ENCODE measurements around the gene CHMP4B. TPM values are rescaled to one million over a fixed set of nuclear protein-coding genes. Genes with fewer than 3 reads are reported as not detected.

Gene CHMP4B
- total RNA-seq, 1 donor from 2014 or later = 46.4 TPM

GRCh38 chr20:33827109-33827508, 16.0 kb downstream of the CHMP4B start:
- H3K27me3 Mint-ChIP-seq (ENCODE audit: unreplicated experiment) = no peaks in the 10 kb centered on the region
- no peak for DNase-seq
- peaks cover 46% of the 10 kb centered on the region for H3K4me1 Mint-ChIP-seq (ENCODE audit: low read depth, unreplicated experiment)
- H3K9me3 Mint-ChIP-seq (ENCODE audit: unreplicated experiment) = peaks cover 10% of the 10 kb centered on the region
- no peaks in the 10 kb centered on the region for H3K36me3 Mint-ChIP-seq (ENCODE audit: unreplicated experiment)
- no peak overlapping the region for H3K4me3 Mint-ChIP-seq (ENCODE audit: unreplicated experiment)
- TF ChIP-seq, protein P1, sequence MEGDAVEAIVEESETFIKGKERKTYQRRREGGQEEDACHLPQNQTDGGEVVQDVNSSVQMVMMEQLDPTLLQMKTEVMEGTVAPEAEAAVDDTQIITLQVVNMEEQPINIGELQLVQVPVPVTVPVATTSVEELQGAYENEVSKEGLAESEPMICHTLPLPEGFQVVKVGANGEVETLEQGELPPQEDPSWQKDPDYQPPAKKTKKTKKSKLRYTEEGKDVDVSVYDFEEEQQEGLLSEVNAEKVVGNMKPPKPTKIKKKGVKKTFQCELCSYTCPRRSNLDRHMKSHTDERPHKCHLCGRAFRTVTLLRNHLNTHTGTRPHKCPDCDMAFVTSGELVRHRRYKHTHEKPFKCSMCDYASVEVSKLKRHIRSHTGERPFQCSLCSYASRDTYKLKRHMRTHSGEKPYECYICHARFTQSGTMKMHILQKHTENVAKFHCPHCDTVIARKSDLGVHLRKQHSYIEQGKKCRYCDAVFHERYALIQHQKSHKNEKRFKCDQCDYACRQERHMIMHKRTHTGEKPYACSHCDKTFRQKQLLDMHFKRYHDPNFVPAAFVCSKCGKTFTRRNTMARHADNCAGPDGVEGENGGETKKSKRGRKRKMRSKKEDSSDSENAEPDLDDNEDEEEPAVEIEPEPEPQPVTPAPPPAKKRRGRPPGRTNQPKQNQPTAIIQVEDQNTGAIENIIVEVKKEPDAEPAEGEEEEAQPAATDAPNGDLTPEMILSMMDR (IDR thresholded peaks at IDR 0.05; ENCODE audit: partially characterized antibody, unreplicated experiment) = no peak
- no peak overlapping the region for H3K27ac Mint-ChIP-seq (ENCODE audit: unreplicated experiment)

- no peak overlapping the region for H3K4me3 Mint-ChIP-seq (ENCODE audit: unreplicated experiment)
- H3K27me3 Mint-ChIP-seq (ENCODE audit: unreplicated experiment) = no peaks in the 10 kb centered on the region
- TF ChIP-seq, protein P1 (IDR thresholded peaks at IDR 0.05; ENCODE audit: partially characterized antibody, unreplicated experiment) = no peak
- peaks cover 10% of the 10 kb centered on the region for H3K9me3 Mint-ChIP-seq (ENCODE audit: unreplicated experiment)
- peak overlapping the region; percentile 49 for H3K27ac Mint-ChIP-seq (ENCODE audit: unreplicated experiment)
- no peak for DNase-seq
- peaks cover 46% of the 10 kb centered on the region for H3K4me1 Mint-ChIP-seq (ENCODE audit: low read depth, unreplicated experiment)
- no peaks in the 10 kb centered on the region for H3K36me3 Mint-ChIP-seq (ENCODE audit: unreplicated experiment)
Measured at GRCh38 chr20:33827634-33828325, 16.6 kb downstream of the CHMP4B start.

GRCh38 chr20:33828326-33828844, 17.2 kb downstream of the CHMP4B start:
- TF ChIP-seq, protein P1 (IDR thresholded peaks at IDR 0.05; ENCODE audit: partially characterized antibody, unreplicated experiment) = no peak
- Mint-ChIP-seq H3K36me3 (ENCODE audit: unreplicated experiment) (no peaks in the 10 kb centered on the region), H3K27ac (ENCODE audit: unreplicated experiment) (peak overlapping the region; percentile 12), H3K27me3 (ENCODE audit: unreplicated experiment) (no peaks in the 10 kb centered on the region), H3K9me3 (ENCODE audit: unreplicated experiment) (peaks cover 10% of the 10 kb centered on the region), H3K4me3 (ENCODE audit: unreplicated experiment) (no peak overlapping the region), H3K4me1 (ENCODE audit: low read depth, unreplicated experiment) (peaks cover 46% of the 10 kb centered on the region)
- DNase-seq = no peak

DNA sequence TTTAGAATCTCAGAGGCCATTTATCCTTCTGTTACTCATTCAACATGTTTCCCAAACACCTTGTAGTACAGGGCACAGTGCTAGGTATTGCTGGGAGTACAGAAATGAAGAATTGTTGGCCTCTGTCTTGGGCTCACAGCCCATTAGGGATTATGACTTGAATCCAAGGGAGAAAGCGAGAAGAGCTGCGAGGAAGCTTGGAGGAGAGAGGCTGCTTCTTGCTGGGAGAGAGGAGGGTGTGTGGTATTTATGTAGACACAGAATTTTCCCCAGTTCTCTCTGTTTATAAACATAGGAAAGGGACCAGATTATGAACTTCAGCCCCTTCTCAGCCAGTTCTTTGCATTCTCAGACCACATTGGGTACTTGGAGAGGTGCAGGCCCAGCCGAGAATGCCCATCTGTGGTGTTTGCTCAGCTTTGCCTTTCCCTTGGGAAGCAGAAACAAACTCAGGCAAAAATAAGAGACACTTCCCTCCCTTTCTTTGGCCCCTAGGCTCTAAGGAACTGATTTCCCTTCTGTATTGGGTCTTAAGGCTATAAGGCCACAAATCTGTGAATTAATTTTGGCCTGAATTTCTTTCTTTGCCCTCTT, 17.9 kb downstream of the CHMP4B start:
- Mint-ChIP-seq H3K4me3 (ENCODE audit: unreplicated experiment) (peak overlapping the region; percentile 47), H3K27me3 (ENCODE audit: unreplicated experiment) (no peaks in the 10 kb centered on the region), H3K9me3 (ENCODE audit: unreplicated experiment) (peaks cover 11% of the 10 kb centered on the region), H3K36me3 (ENCODE audit: unreplicated experiment) (no peaks in the 10 kb centered on the region), H3K4me1 (ENCODE audit: low read depth, unreplicated experiment) (peaks cover 46% of the 10 kb centered on the region), H3K27ac (ENCODE audit: unreplicated experiment) (peak overlapping the region; percentile 22)
- TF ChIP-seq, protein P1 (IDR thresholded peaks at IDR 0.05; ENCODE audit: partially characterized antibody, unreplicated experiment) = no peak
- DNase-seq = no peak

- no peak for DNase-seq
- peaks cover 46% of the 10 kb centered on the region for H3K4me1 Mint-ChIP-seq (ENCODE audit: low read depth, unreplicated experiment)
- TF ChIP-seq, protein P1 (IDR thresholded peaks at IDR 0.05; ENCODE audit: partially characterized antibody, unreplicated experiment) = no peak
- peaks cover 11% of the 10 kb centered on the region for H3K9me3 Mint-ChIP-seq (ENCODE audit: unreplicated experiment)
- H3K27ac Mint-ChIP-seq (ENCODE audit: unreplicated experiment) = peak overlapping the region; percentile 76
- H3K4me3 Mint-ChIP-seq (ENCODE audit: unreplicated experiment) = peak overlapping the region; percentile 48
- no peaks in the 10 kb centered on the region for H3K36me3 Mint-ChIP-seq (ENCODE audit: unreplicated experiment)
- H3K27me3 Mint-ChIP-seq (ENCODE audit: unreplicated experiment) = no peaks in the 10 kb centered on the region
Measured at GRCh38 chr20:33829636-33830035, 18.5 kb downstream of the CHMP4B start.
